Adrenal gland (tissue), 12 donors: ENCODE results near the gene B9D2. TPM values are rescaled to one million over a fixed set of nuclear protein-coding genes. Genes with fewer than 3 reads are reported as not detected.
A peak's percentile ranks its signal among the peaks of the same experiment; 100 is the strongest.

ENCODE experiments used
- DNase-seq, 7 donors: peaks; one replicate each; pipeline ENCODE4 v3.0.0-alpha.2; 2019 to 2020
- H3K27ac ChIP-seq, 5 donors: fragments of 200-600 bp; sonication (generic) in 4 of 5; 1 replicate in 3 of 5; 2 replicates in 2 of 5; pipeline versions ENCODE4 v1.5.1 to v1.8.0; 2016 to 2020; ENCODE audit warnings: mild to moderate bottlenecking in 1 of 5
- H3K27me3 ChIP-seq: fragments of 200-600 bp; 2 replicates; pipeline ENCODE4 v1.8.0; 2021
- H3K36me3 ChIP-seq, 2 donors: fragments of 200-600 bp; replicated peaks in 1 of 2; 1 replicate in 1 of 2; 2 replicates in 1 of 2; pipeline versions ENCODE4 v1.5.1 to v1.8.0; 2018 to 2022
- H3K4me1 ChIP-seq, 2 donors: fragments of 200-600 bp; replicated peaks in 1 of 2; 1 replicate in 1 of 2; 2 replicates in 1 of 2; pipeline versions ENCODE4 v1.5.1 to v1.8.0; 2018 to 2021
- H3K4me3 ChIP-seq, 4 donors: fragments of 200-600 bp; sonication (generic) in 3 of 4; one replicate each; pipeline ENCODE4 v1.5.1; 2016 to 2018
- H3K9me3 ChIP-seq, 3 donors: fragments of 200-600 bp; sonication (generic) in 1 of 3; replicated peaks in 1 of 3; 1 replicate in 2 of 3; 2 replicates in 1 of 3; pipeline versions ENCODE4 v1.5.1 to v1.8.0; 2016 to 2021
- CTCF ChIP-seq, 6 experiments: fragments of 450-650 bp in 4 of 6; fragments of 200-600 bp in 2 of 6; sonication (generic) in 1 of 6; IDR thresholded peaks; 1 replicate in 5 of 6; 2 replicates in 1 of 6; pipeline versions ENCODE4 v1.5.1 to v1.8.0; 2016 to 2021; ENCODE audit warnings: antibody characterized with exemption in 6 of 6, mild to moderate bottlenecking in 2 of 6, moderate library complexity in 1 of 6
- POLR2A ChIP-seq, 2 donors: fragments of 450-650 bp; IDR thresholded peaks; one replicate each; pipeline ENCODE4 v1.6.1; 2017; ENCODE audit warnings: antibody characterized with exemption in 2 of 2, mild to moderate bottlenecking in 2 of 2, moderate library complexity in 1 of 2
- WGBS, 4 donors: extraction: QIAGEN DNeasy Blood & Tissue Kit in 2 of 4; methylation state at CpG; one replicate each; pipeline versions ENCODE4 v1.1.5 to v1.1.7; 2013 to 2017; 5-methylcytosine and 5-hydroxymethylcytosine counted together
- intact Hi-C, 2 donors: fragments of 100-400 bp; cut with DNase I; formaldehyde crosslinking; loops; one replicate each; pipeline versions ENCODE4 v1.14.1 to v1.15.0; 2022 to 2023
- polyA plus RNA-seq, 3 donors: library from polyadenylated mRNA; stranded (reverse); fragments of 200-250 nt in 2 of 3; fragments of 350-450 nt in 1 of 3; fragmentation: Illumina TruSeq in 1 of 3; extraction: RNeasy Lipid Tissue Mini Kit (QIAGEN cat#74804) in 1 of 3; gene quantifications; one replicate each; pipeline ENCODE4 v1.2.3, GENCODE V29; 2013 to 2014
- total RNA-seq, 9 donors: library from RNA; depleted of rRNA in 4 of 9; stranded (reverse); fragments of >200 nt in 4 of 9; fragments of 120-200 nt in 1 of 9; fragmentation: NEBNext Ultra II Directional in 1 of 9; extraction: Animal tissue kit (Norgen Biotek cat#: 25700) in 1 of 9; gene quantifications; one replicate each; pipeline versions ENCODE4 v1.1.0 to v1.2.4, GENCODE V29; 2013 to 2023
- donor health status: healthy with polysubstance abuse.
- donor health status: Bipolar disorder and iron deficiency.
- donor health status: DM: yes; HTN: yes; CAD: no.
- donor health status: DM: no; HTN: no; CAD: no.
- donor health status: DM: no; HTN: no; CAD: no.
- donor health status: DM: yes; HTN: yes; CAD: no.

The B9D2 gene
- total and polyA plus RNA-seq, 12 donors = 2.7 to 16.8 (median 10.8) TPM

- Histone ChIP-seq H3K27ac (peak overlapping the region in 4 of 5 donors; percentile 79 to 91 (median 87)), H3K9me3 (no peaks in the 10 kb centered on the region), H3K4me3 (peak overlapping the region in 1 of 4 donors; percentile 37), H3K4me1 (peaks cover 33 to 66% of the 10 kb centered on the region in 2 donors), H3K27me3 (no peaks in the 10 kb centered on the region), H3K36me3 (peaks cover 0 to 16% of the 10 kb centered on the region in 2 donors)
- TF ChIP-seq POLR2A (IDR thresholded peaks at IDR 0.05) (no peak), CTCF (IDR thresholded peaks at IDR 0.05) (no peak)
- WGBS, 4 donors = 6 to 16% (median 8%) methylated on average over 5 to 10 of the region's 10 CpGs
- intact Hi-C loops = no loop called here
- peak in 1 of 7 donors; percentile 19 for DNase-seq
Measured at GRCh38 chr19:41325640-41325946, 38.4 kb downstream of the B9D2 start.

- H3K27me3 ChIP-seq = no peaks in the 10 kb centered on the region
- intact Hi-C loops = no loop called here
- TF ChIP-seq POLR2A (IDR thresholded peaks at IDR 0.05) (no peak), CTCF (IDR thresholded peaks at IDR 0.05) (no peak)
- no peaks in the 10 kb centered on the region for H3K9me3 ChIP-seq
- peaks cover 33 to 66% of the 10 kb centered on the region in 2 donors for H3K4me1 ChIP-seq
- peaks cover 0 to 16% of the 10 kb centered on the region in 2 donors for H3K36me3 ChIP-seq
- H3K27ac ChIP-seq = peak overlapping the region; percentile 79 to 97 (median 91)
- peak overlapping the region in 1 of 4 donors; percentile 37 for H3K4me3 ChIP-seq
- WGBS, 4 donors = 4 to 14% (median 6%) methylated on average over 13 to 23 of the region's 23 CpGs
- peak; percentile 78 to 91 (median 83) for DNase-seq
Measured at GRCh38 chr19:41324921-41325639, 38.9 kb downstream of the B9D2 start.

- intact Hi-C loops = no loop called here
- no peaks in the 10 kb centered on the region for H3K27me3 ChIP-seq
- peak overlapping the region; percentile 79 to 97 (median 91) for H3K27ac ChIP-seq
- TF ChIP-seq CTCF (IDR thresholded peaks at IDR 0.05) = no peak
- no peak for TF ChIP-seq POLR2A (IDR thresholded peaks at IDR 0.05)
- peaks cover 33 to 66% of the 10 kb centered on the region in 2 donors for H3K4me1 ChIP-seq
- no peaks in the 10 kb centered on the region for H3K9me3 ChIP-seq
- H3K36me3 ChIP-seq = peaks cover 0 to 17% of the 10 kb centered on the region in 2 donors
- peak in 3 of 7 donors; percentile 49 to 64 (median 61) for DNase-seq
- 38 to 47% (median 45%) methylated on average over 7 of the region's 7 CpGs for WGBS, 4 donors
- no peak overlapping the region for H3K4me3 ChIP-seq
Measured at GRCh38 chr19:41324231-41324702, 39.7 kb downstream of the B9D2 start.

- WGBS, 4 donors = 33 to 49% (median 41%) methylated on average over 9 to 16 of the region's 16 CpGs
- DNase-seq = peak; percentile 64 to 90 (median 84)
- Histone ChIP-seq H3K27me3 (no peaks in the 10 kb centered on the region), H3K27ac (peak overlapping the region; percentile 79 to 97 (median 91)), H3K36me3 (peaks cover 0 to 24% of the 10 kb centered on the region in 2 donors), H3K9me3 (no peaks in the 10 kb centered on the region), H3K4me3 (no peak overlapping the region), H3K4me1 (peaks cover 33 to 66% of the 10 kb centered on the region in 2 donors)
- intact Hi-C loops = no loop called here
- TF ChIP-seq CTCF (IDR thresholded peaks at IDR 0.05) (no peak), POLR2A (IDR thresholded peaks at IDR 0.05) (peak in 1 of 2 donors; percentile 24)
Measured at GRCh38 chr19:41323430-41324125, 40.4 kb downstream of the B9D2 start.
